Colonic mucosa (tissue), 4 donors: Measurements from ENCODE around the gene ABCG8. TPM values are rescaled to one million over a fixed set of nuclear protein-coding genes. Genes with fewer than 3 reads are reported as not detected.

Experiments
- DNase-seq: peaks from one replicate; pipeline ENCODE4 v3.0.0-alpha.2; 2020
- H3K27ac ChIP-seq: fragments of 200-600 bp; one replicate; pipeline ENCODE4 v1.8.0; 2021
- H3K27me3 ChIP-seq: fragments of 200-600 bp; one replicate; pipeline ENCODE4 v1.8.0; 2021
- H3K36me3 ChIP-seq: fragments of 200-600 bp; one replicate; pipeline ENCODE4 v1.8.0; 2021
- H3K4me1 ChIP-seq: fragments of 200-600 bp; one replicate; pipeline ENCODE4 v1.8.0; 2021; ENCODE audit warnings: mild to moderate bottlenecking
- H3K4me3 ChIP-seq: fragments of 200-600 bp; one replicate; pipeline ENCODE4 v1.8.0; 2021
- H3K9ac ChIP-seq, 2 donors: one replicate each; pipeline ENCODE4 v1.7.0; 2013; ENCODE audit warnings: control low read depth in 2 of 2, low read depth in 2 of 2, low read length in 2 of 2
- H3K9me3 ChIP-seq: fragments of 200-600 bp; one replicate; pipeline ENCODE4 v1.8.0; 2021
- intact Hi-C: fragments of 100-400 bp; cut with DNase I; formaldehyde crosslinking; loops from one replicate; pipeline ENCODE4 v1.14.1; 2022
- total RNA-seq, 2 donors: library from RNA; stranded (reverse); fragmentation: NEBNext Ultra II Directional in 1 of 2; extraction: Animal tissue kit (Norgen Biotek cat#: 25700) in 1 of 2; gene quantifications; one replicate each; pipeline ENCODE4 v1.2.1, GENCODE V29; 2021
- TF ChIP-seq, protein P1 (sequence below): fragments of 200-600 bp; IDR thresholded peaks from one replicate; pipeline ENCODE4 v1.8.0; 2022; ENCODE audit warnings: antibody characterized with exemption, mild to moderate bottlenecking
- donor health status: healthy.
- donor health status: DM: no; HTN: no; CAD: no.
- donor health status: DM: no; HTN: no; CAD: no.

ABCG8 gene
- total RNA-seq, 2 donors from 2014 or later, result 0.12 to 0.48 TPM

GRCh38 chr2:43819491-43820163, 19.1 kb upstream of the ABCG8 start:
- no peak overlapping the region for H3K9ac ChIP-seq
- peak overlapping the region; percentile 74 for H3K27ac ChIP-seq
- peak; percentile 35 for DNase-seq
- no peak overlapping the region for H3K4me3 ChIP-seq
- TF ChIP-seq, protein P1, sequence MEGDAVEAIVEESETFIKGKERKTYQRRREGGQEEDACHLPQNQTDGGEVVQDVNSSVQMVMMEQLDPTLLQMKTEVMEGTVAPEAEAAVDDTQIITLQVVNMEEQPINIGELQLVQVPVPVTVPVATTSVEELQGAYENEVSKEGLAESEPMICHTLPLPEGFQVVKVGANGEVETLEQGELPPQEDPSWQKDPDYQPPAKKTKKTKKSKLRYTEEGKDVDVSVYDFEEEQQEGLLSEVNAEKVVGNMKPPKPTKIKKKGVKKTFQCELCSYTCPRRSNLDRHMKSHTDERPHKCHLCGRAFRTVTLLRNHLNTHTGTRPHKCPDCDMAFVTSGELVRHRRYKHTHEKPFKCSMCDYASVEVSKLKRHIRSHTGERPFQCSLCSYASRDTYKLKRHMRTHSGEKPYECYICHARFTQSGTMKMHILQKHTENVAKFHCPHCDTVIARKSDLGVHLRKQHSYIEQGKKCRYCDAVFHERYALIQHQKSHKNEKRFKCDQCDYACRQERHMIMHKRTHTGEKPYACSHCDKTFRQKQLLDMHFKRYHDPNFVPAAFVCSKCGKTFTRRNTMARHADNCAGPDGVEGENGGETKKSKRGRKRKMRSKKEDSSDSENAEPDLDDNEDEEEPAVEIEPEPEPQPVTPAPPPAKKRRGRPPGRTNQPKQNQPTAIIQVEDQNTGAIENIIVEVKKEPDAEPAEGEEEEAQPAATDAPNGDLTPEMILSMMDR, result no peak
- no peaks in the 10 kb centered on the region for H3K36me3 ChIP-seq
- no peaks in the 10 kb centered on the region for H3K9me3 ChIP-seq
- no peaks in the 10 kb centered on the region for H3K4me1 ChIP-seq
- H3K27me3 ChIP-seq, result no peaks in the 10 kb centered on the region
- intact Hi-C loops, result no loop called here

DNA sequence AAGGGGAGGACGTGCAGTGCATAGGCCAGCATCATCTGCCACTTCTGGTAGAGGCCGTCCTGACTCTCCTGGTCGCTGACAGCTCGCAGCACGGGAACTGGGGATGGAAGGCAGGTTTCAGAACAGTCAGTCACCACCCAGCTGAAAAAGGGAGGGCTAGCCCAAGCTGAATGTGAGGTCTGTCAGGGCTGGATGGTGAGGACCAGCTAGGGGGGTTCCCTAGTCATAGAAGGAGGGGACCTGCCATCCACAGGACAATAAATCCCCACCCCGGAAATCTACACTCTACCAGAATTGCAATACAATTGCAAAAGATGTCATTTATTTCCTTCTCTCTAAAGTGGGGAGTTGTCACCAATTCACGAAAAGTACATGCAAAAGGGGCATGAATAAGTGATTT, 15.9 kb upstream of the ABCG8 start:
- Histone ChIP-seq H3K27me3 (no peaks in the 10 kb centered on the region), H3K4me3 (no peak overlapping the region), H3K36me3 (no peaks in the 10 kb centered on the region), H3K9me3 (no peaks in the 10 kb centered on the region), H3K27ac (no peak overlapping the region), H3K4me1 (no peaks in the 10 kb centered on the region), H3K9ac (no peak overlapping the region)
- DNase-seq, result no peak
- TF ChIP-seq, protein P1, result no peak
- intact Hi-C loops, result no loop called here

- intact Hi-C loops, result no loop called here
- no peaks in the 10 kb centered on the region for H3K4me1 ChIP-seq
Measured at GRCh38 chr2:43823751-43824150, 15.0 kb upstream of the ABCG8 start.

DNA sequence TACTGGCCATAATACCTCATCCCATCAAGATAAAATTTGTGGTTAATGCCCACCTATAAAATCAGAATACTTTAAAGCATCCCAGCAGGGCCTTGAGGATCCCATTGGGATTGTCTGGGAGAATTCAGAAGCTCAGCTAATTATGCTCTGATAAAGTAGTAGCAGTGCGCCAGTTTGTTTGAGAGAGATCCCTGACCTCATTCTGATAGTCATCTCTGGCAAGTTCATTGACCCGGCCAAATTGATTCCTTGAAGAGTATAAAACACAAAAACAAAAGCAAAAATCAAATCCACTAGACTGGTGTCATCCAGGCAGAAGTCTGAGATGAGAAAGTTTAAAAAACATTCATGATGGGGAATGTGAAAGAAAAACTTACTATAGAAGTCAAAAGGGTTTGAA, 14.3 kb upstream of the ABCG8 start:
- Histone ChIP-seq H3K27me3 (no peaks in the 10 kb centered on the region), H3K36me3 (no peaks in the 10 kb centered on the region), H3K27ac (no peak overlapping the region), H3K9me3 (no peaks in the 10 kb centered on the region), H3K4me1 (no peaks in the 10 kb centered on the region), H3K9ac (no peak overlapping the region), H3K4me3 (no peak overlapping the region)
- intact Hi-C loops, result no loop called here
- DNase-seq, result no peak
- TF ChIP-seq, protein P1, result no peak

More at GRCh38 chr2:43823751-43824150, 15.0 kb upstream of the ABCG8 start:
- no peak overlapping the region for H3K9ac ChIP-seq
- H3K4me3 ChIP-seq, result no peak overlapping the region
- no peaks in the 10 kb centered on the region for H3K9me3 ChIP-seq
- H3K27me3 ChIP-seq, result no peaks in the 10 kb centered on the region
- H3K27ac ChIP-seq, result no peak overlapping the region
- TF ChIP-seq, protein P1, result no peak
- no peak for DNase-seq
- H3K36me3 ChIP-seq, result no peaks in the 10 kb centered on the region

GRCh38 chr2:43824951-43825493, 13.7 kb upstream of the ABCG8 start:
- no peak overlapping the region for H3K4me3 ChIP-seq
- TF ChIP-seq, protein P1, result no peak
- no peaks in the 10 kb centered on the region for H3K36me3 ChIP-seq
- H3K27me3 ChIP-seq, result no peaks in the 10 kb centered on the region
- DNase-seq, result no peak
- H3K9ac ChIP-seq, result no peak overlapping the region
- H3K4me1 ChIP-seq, result no peaks in the 10 kb centered on the region
- H3K27ac ChIP-seq, result no peak overlapping the region
- no peaks in the 10 kb centered on the region for H3K9me3 ChIP-seq
- intact Hi-C loops, result no loop called here
